ENCODE results near the gene HMGB4.

Gene HMGB4, protein sequence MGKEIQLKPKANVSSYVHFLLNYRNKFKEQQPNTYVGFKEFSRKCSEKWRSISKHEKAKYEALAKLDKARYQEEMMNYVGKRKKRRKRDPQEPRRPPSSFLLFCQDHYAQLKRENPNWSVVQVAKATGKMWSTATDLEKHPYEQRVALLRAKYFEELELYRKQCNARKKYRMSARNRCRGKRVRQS

GRCh38 chr1:33863779-33864178, at the start of gene HMGB4:
Gene HMGB4, plus strand, starts transcription at chr1:33864079. Its CDS starts 113 bp downstream, at chr1:33864192.
- Histone ChIP-seq H3K9ac (ENCODE audit: insufficient read length) (no peak within 1 kb of the TSS), H3K27ac (no peak within 1 kb of the TSS), H3K9me3 (ENCODE audit: low read depth, low read length) (no peaks in the 10 kb centered on the region), H3K36me3 (ENCODE audit: insufficient read depth, low read length) (no peaks in the 10 kb centered on the region), H3K4me3 (no peak within 1 kb of the TSS)
- no peak for DNase-seq (ENCODE audit: low read depth, low spot score)
- TF ChIP-seq FOXP2 (optimal IDR thresholded peaks at IDR 0.05; ENCODE audit: control extremely low read depth, extremely low read length, insufficient read depth) (no peak), EZH2 (IDR thresholded peaks at IDR 0.05) (no peak)

DNA sequence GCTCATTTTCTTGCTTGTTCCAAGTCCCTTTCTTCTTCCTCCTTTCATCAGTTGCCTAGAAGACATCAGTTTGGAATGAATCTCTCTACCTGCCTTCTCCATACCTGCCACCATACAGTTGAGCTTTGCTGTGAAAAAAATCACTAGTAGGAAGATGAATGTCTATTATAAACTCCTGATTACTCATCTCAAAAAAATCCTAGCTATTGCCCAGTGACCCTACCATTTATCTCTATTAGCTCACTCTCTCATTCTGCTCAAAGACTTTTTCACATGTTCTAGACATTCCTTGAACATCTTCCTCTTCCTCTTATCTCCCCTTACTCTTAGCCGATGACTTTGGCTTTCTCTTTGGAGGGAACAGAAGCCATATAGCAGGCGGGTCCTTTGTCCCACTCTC, 49.7 kb upstream of the HMGB4 start:
- Histone ChIP-seq H3K36me3 (ENCODE audit: insufficient read depth, low read length) (no peaks in the 10 kb centered on the region), H3K9me3 (ENCODE audit: low read depth, low read length) (no peaks in the 10 kb centered on the region), H3K9ac (ENCODE audit: insufficient read length) (no peak overlapping the region), H3K27ac (no peak overlapping the region), H3K4me3 (no peak overlapping the region)
- TF ChIP-seq FOXP2 (optimal IDR thresholded peaks at IDR 0.05; ENCODE audit: control extremely low read depth, extremely low read length, insufficient read depth) (no peak), EZH2 (IDR thresholded peaks at IDR 0.05) (no peak), POLR2AphosphoS5 (IDR thresholded peaks at IDR 0.05; ENCODE audit: borderline replicate concordance, low read depth, low read length) (no peak)
- no peak for DNase-seq (ENCODE audit: low read depth, low spot score)

GRCh38 chr1:33815061-33815460, 48.8 kb upstream of the HMGB4 start:
- no peak overlapping the region for H3K27ac ChIP-seq
- no peaks in the 10 kb centered on the region for H3K36me3 ChIP-seq (ENCODE audit: insufficient read depth, low read length)
- no peak for TF ChIP-seq FOXP2 (optimal IDR thresholded peaks at IDR 0.05; ENCODE audit: control extremely low read depth, extremely low read length, insufficient read depth)
- no peak for TF ChIP-seq EZH2 (IDR thresholded peaks at IDR 0.05)
- TF ChIP-seq POLR2AphosphoS5 (IDR thresholded peaks at IDR 0.05; ENCODE audit: borderline replicate concordance, low read depth, low read length) = no peak
- DNase-seq (ENCODE audit: low read depth, low spot score) = no peak
- H3K9ac ChIP-seq (ENCODE audit: insufficient read length) = no peak overlapping the region
- H3K4me3 ChIP-seq = no peak overlapping the region
- H3K9me3 ChIP-seq (ENCODE audit: low read depth, low read length) = no peaks in the 10 kb centered on the region

DNA sequence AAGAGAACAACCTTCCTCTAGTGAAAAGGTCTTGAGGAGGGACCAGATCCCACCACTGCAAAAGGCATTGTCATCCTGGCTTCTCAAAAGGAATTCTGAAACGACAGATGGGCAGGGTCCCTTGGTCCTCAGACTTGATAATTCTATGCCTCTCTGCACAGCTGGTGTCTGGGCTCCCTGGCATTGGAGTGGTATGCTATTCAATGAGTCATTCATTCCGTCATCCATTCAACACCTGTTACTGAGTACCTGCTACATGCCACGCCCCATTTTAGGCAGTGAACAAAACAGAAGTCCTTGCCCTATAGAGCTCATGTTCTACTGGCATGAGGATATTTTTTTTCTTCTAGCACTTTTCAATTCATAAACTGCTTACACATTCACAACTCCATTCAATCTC, 45.8 kb upstream of the HMGB4 start:
- H3K9me3 ChIP-seq (ENCODE audit: low read depth, low read length) = no peaks in the 10 kb centered on the region
- H3K9ac ChIP-seq (ENCODE audit: insufficient read length) = no peak overlapping the region
- no peaks in the 10 kb centered on the region for H3K36me3 ChIP-seq (ENCODE audit: insufficient read depth, low read length)
- no peak overlapping the region for H3K27ac ChIP-seq
- DNase-seq (ENCODE audit: low read depth, low spot score) = no peak
- H3K4me3 ChIP-seq = no peak overlapping the region
- TF ChIP-seq FOXP2 (optimal IDR thresholded peaks at IDR 0.05; ENCODE audit: control extremely low read depth, extremely low read length, insufficient read depth) = no peak
- no peak for TF ChIP-seq POLR2AphosphoS5 (IDR thresholded peaks at IDR 0.05; ENCODE audit: borderline replicate concordance, low read depth, low read length)
- no peak for TF ChIP-seq EZH2 (IDR thresholded peaks at IDR 0.05)

GRCh38 chr1:33819290-33819912, 44.5 kb upstream of the HMGB4 start:
- DNase-seq (ENCODE audit: low read depth, low spot score) = no peak
- Histone ChIP-seq H3K4me3 (no peak overlapping the region), H3K9me3 (ENCODE audit: low read depth, low read length) (no peaks in the 10 kb centered on the region), H3K9ac (ENCODE audit: insufficient read length) (no peak overlapping the region), H3K27ac (no peak overlapping the region), H3K36me3 (ENCODE audit: insufficient read depth, low read length) (no peaks in the 10 kb centered on the region)
- TF ChIP-seq FOXP2 (optimal IDR thresholded peaks at IDR 0.05; ENCODE audit: control extremely low read depth, extremely low read length, insufficient read depth) = no peak
- no peak for TF ChIP-seq POLR2AphosphoS5 (IDR thresholded peaks at IDR 0.05; ENCODE audit: borderline replicate concordance, low read depth, low read length)
- no peak for TF ChIP-seq EZH2 (IDR thresholded peaks at IDR 0.05)

DNA sequence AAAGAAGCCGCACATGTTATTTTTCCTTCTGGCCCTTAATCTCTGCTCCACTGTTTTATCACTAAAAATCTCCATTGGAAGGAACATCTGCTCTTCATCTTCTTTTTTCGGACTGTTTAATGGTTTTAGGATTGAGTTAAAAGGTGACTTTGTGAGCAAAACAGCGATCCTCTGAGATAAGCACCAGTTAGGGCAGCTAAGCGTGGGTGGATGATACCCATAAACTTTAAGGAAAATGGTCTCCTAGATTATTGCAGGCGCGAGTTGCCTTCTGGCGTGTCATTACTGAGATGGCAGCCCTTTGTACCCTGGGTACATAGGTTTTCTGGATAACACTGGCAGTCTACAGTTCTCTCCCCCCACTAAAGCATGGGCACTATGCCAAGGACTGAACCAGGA, 44.0 kb upstream of the HMGB4 start:
- no peak for DNase-seq (ENCODE audit: low read depth, low spot score)
- TF ChIP-seq FOXP2 (optimal IDR thresholded peaks at IDR 0.05; ENCODE audit: control extremely low read depth, extremely low read length, insufficient read depth) = no peak
- TF ChIP-seq POLR2AphosphoS5 (IDR thresholded peaks at IDR 0.05; ENCODE audit: borderline replicate concordance, low read depth, low read length) = no peak
- TF ChIP-seq EZH2 (IDR thresholded peaks at IDR 0.05) = no peak
- Histone ChIP-seq H3K36me3 (ENCODE audit: insufficient read depth, low read length) (no peaks in the 10 kb centered on the region), H3K27ac (no peak overlapping the region), H3K4me3 (no peak overlapping the region), H3K9ac (ENCODE audit: insufficient read length) (no peak overlapping the region), H3K9me3 (ENCODE audit: low read depth, low read length) (no peaks in the 10 kb centered on the region)

GRCh38 chr1:33820804-33821203, 43.1 kb upstream of the HMGB4 start:
- Histone ChIP-seq H3K9ac (ENCODE audit: insufficient read length) (no peak overlapping the region), H3K36me3 (ENCODE audit: insufficient read depth, low read length) (no peaks in the 10 kb centered on the region), H3K27ac (no peak overlapping the region), H3K9me3 (ENCODE audit: low read depth, low read length) (no peaks in the 10 kb centered on the region), H3K4me3 (no peak overlapping the region)
- no peak for DNase-seq (ENCODE audit: low read depth, low spot score)
- no peak for TF ChIP-seq EZH2 (IDR thresholded peaks at IDR 0.05)
- TF ChIP-seq FOXP2 (optimal IDR thresholded peaks at IDR 0.05; ENCODE audit: control extremely low read depth, extremely low read length, insufficient read depth) = no peak
- no peak for TF ChIP-seq POLR2AphosphoS5 (IDR thresholded peaks at IDR 0.05; ENCODE audit: borderline replicate concordance, low read depth, low read length)

DNA sequence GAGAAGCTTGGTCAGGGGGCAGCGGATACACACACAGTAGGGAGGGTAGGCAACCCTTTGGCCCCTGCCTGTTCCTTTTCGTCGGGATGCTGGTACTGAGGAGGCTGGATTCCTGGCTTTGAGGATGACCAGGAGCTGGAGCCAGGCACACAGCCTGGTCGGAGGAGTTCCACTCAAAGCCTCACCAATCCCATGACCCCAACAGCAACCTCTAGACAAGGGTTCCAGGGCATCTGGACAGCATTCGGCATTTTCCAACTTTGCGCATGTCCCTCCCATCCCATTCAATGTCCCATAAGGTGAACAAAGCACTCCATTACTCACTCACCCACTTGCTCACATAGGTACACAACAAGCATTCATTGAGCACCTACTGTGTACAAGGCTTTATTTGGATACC, 42.6 kb upstream of the HMGB4 start:
- Histone ChIP-seq H3K4me3 (no peak overlapping the region), H3K36me3 (ENCODE audit: insufficient read depth, low read length) (no peaks in the 10 kb centered on the region), H3K9me3 (ENCODE audit: low read depth, low read length) (no peaks in the 10 kb centered on the region), H3K9ac (ENCODE audit: insufficient read length) (no peak overlapping the region), H3K27ac (no peak overlapping the region)
- TF ChIP-seq EZH2 (IDR thresholded peaks at IDR 0.05) (no peak), POLR2AphosphoS5 (IDR thresholded peaks at IDR 0.05; ENCODE audit: borderline replicate concordance, low read depth, low read length) (no peak), FOXP2 (optimal IDR thresholded peaks at IDR 0.05; ENCODE audit: control extremely low read depth, extremely low read length, insufficient read depth) (no peak)
- DNase-seq (ENCODE audit: low read depth, low spot score) = no peak

DNA sequence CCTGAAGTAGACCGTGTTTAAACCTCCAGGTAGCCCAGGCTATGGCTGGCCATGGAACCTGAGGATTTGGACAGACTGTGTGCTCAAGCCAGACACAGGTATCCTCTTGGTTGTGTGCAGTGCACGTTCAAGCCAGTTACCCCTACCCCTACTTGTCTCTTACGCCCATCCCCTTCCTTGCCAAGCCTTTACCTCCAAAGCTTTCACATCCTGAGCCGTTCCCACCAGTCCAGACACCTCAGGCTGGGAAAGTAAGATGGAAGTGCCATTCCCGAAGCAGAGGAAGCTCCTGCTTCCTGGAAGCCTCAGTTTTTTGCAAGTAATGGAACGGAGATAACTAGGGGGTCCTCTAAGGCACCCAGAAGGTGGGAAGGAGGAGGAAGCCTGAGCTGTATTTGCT, 41.5 kb upstream of the HMGB4 start:
- H3K9me3 ChIP-seq (ENCODE audit: low read depth, low read length) = no peaks in the 10 kb centered on the region
- TF ChIP-seq FOXP2 (optimal IDR thresholded peaks at IDR 0.05; ENCODE audit: control extremely low read depth, extremely low read length, insufficient read depth) = no peak
- TF ChIP-seq POLR2AphosphoS5 (IDR thresholded peaks at IDR 0.05; ENCODE audit: borderline replicate concordance, low read depth, low read length) = no peak
- TF ChIP-seq EZH2 (IDR thresholded peaks at IDR 0.05) = no peak
- no peaks in the 10 kb centered on the region for H3K36me3 ChIP-seq (ENCODE audit: insufficient read depth, low read length)
- H3K9ac ChIP-seq (ENCODE audit: insufficient read length) = no peak overlapping the region
- no peak overlapping the region for H3K4me3 ChIP-seq
- DNase-seq (ENCODE audit: low read depth, low spot score) = no peak
- H3K27ac ChIP-seq = no peak overlapping the region

All from SK-N-MC (cell line).